Measurements from ENCODE around the gene AIRE. TPM values are rescaled to one million over a fixed set of nuclear protein-coding genes. Genes with fewer than 3 reads are reported as not detected.

AIRE gene
- polyA plus RNA-seq, 1 experiment: 0.10 TPM

DNA sequence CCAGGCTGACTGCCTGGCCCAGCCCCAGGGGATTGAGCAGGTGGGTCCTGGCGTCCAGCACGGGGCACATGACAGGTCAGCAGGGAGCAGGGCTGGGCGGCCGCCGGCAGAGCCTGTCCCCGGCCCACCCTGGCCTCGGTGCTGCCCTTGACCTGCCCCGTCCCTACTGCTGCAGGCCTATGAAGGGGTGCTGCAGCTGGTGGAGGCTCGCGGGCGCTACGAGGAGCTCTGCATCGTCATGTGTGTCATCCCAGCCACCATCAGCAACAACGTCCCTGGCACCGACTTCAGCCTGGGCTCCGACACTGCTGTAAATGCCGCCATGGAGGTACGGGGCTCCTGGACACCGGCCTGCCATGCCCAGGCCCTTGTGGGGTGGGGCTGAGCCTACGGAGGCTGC, 37.9 kb downstream of the AIRE start:
- DNase-seq (ENCODE audit: low read depth): no peak
- Histone ChIP-seq H3K36me3 (ENCODE audit: control insufficient read depth, insufficient read depth, low read length) (peaks cover 48% of the 10 kb centered on the region), H3K4me3 (ENCODE audit: low read depth, low read length) (no peak overlapping the region), H3K27me3 (ENCODE audit: control insufficient read depth, insufficient read depth, low read length) (no peaks in the 10 kb centered on the region)
- TF ChIP-seq, protein P1, sequence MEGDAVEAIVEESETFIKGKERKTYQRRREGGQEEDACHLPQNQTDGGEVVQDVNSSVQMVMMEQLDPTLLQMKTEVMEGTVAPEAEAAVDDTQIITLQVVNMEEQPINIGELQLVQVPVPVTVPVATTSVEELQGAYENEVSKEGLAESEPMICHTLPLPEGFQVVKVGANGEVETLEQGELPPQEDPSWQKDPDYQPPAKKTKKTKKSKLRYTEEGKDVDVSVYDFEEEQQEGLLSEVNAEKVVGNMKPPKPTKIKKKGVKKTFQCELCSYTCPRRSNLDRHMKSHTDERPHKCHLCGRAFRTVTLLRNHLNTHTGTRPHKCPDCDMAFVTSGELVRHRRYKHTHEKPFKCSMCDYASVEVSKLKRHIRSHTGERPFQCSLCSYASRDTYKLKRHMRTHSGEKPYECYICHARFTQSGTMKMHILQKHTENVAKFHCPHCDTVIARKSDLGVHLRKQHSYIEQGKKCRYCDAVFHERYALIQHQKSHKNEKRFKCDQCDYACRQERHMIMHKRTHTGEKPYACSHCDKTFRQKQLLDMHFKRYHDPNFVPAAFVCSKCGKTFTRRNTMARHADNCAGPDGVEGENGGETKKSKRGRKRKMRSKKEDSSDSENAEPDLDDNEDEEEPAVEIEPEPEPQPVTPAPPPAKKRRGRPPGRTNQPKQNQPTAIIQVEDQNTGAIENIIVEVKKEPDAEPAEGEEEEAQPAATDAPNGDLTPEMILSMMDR (IDR thresholded peaks at IDR 0.05; ENCODE audit: insufficient read depth, low read depth, low read length): no peak
- CTCF ChIA-PET: no interaction called here
- POLR2A ChIA-PET: no interaction called here

DNA sequence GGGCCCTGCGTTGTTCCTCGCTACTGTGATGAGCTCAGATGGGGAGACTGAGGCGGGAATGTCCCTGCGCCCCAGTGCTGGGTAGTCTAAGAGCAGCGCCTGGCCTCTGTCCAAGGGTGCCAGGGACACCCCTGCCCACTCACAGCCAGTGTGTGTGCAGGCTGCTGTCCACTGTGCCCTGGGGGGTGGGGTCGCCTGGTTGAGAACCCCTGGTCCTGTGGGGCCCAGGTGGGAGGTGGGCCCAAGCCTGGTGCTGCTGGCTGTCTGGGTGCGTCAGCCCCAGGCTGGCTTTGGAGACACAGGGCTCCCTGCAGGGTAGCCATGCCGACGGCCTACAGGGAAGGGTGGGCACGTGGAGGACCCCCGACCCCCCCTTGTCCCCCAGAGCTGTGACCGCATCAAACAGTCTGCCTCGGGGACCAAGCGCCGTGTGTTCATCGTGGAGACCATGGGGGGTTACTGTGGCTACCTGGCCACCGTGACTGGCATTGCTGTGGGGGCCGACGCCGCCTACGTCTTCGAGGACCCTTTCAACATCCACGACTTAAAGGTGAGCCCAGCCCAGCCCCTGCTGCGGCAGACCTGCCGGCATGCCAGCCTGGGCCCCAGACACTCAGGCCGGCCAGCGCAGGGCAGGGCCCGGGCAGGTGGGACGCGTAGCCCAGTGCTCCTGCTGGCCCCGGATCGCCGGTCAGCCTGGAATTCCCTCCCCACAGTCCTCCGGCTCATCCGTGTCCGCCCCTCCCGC, 38.6 kb downstream of the AIRE start:
- TF ChIP-seq, protein P1 (IDR thresholded peaks at IDR 0.05; ENCODE audit: insufficient read depth, low read depth, low read length): no peak
- POLR2A ChIA-PET: no interaction called here
- Histone ChIP-seq H3K27me3 (ENCODE audit: control insufficient read depth, insufficient read depth, low read length) (no peaks in the 10 kb centered on the region), H3K4me3 (ENCODE audit: low read depth, low read length) (no peak overlapping the region), H3K36me3 (ENCODE audit: control insufficient read depth, insufficient read depth, low read length) (peaks cover 43% of the 10 kb centered on the region)
- CTCF ChIA-PET: interaction anchor here (0.9 kb wide), 1 partner anchor 9 kb away, joined by 3 read pairs; no protein-coding TSS in a partner anchor
- DNase-seq (ENCODE audit: low read depth): no peak

DNA sequence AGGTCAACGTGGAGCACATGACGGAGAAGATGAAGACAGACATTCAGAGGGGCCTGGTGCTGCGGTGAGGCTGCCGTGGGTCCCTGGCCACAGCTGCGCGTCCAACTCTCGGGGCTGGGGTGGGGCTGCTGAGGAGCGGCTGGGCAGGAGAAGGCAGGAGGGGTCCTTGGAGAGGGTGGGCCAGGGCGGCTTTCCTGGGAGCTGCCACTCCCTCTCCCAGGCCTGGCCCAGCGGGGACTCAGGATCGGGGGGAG, 39.1 kb downstream of the AIRE start:
- Histone ChIP-seq H3K36me3 (ENCODE audit: control insufficient read depth, insufficient read depth, low read length) (peaks cover 38% of the 10 kb centered on the region), H3K4me3 (ENCODE audit: low read depth, low read length) (no peak overlapping the region), H3K27me3 (ENCODE audit: control insufficient read depth, insufficient read depth, low read length) (no peaks in the 10 kb centered on the region)
- CTCF ChIA-PET: interaction anchor here (0.9 kb wide), 1 partner anchor 9 kb away, joined by 3 read pairs; no protein-coding TSS in a partner anchor
- TF ChIP-seq, protein P1 (IDR thresholded peaks at IDR 0.05; ENCODE audit: insufficient read depth, low read depth, low read length): no peak
- no peak for DNase-seq (ENCODE audit: low read depth)
- POLR2A ChIA-PET: no interaction called here

DNA sequence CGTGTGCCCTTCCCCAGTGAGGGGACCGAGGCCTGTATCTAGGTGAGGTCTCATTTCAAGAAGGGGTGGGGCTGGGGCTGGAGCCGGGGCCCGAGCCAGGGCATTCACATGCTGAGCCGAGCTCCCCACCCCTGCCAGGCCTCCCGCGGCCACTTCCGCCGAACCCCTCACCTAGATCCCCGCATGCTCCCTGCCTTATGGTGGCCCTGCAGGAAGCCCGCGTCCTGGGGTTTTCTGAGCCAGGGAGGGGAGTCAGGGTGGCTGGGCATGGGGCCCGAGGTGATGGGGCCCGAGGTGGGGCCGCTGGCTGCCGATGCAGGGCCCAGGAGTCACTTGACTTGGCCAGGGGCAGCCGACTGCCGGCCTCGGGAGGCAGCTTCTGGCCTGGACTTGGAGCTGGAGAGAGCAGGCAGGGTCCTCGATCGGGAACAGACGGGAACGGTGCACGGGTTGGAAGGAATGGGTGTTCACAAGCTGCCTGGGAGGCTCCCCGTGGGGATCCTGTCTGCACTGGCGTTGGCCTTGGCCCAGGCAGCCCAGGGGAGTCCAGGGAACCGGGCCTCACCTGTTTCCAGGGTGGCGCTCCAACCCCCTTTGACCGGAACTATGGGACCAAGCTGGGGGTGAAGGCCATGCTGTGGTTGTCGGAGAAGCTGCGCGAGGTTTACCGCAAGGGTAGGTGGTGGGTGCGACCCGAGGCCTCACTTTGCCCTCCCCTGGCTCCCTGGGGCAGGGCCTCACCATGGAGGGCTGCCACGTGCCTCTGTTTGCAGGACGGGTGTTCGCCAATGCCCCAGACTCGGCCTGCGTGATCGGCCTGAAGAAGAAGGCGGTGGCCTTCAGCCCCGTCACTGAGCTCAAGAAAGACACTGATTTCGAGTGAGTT, 40.0 kb downstream of the AIRE start:
- peaks cover 33% of the 10 kb centered on the region for H3K36me3 ChIP-seq (ENCODE audit: control insufficient read depth, insufficient read depth, low read length)
- POLR2A ChIA-PET: no interaction called here
- no peaks in the 10 kb centered on the region for H3K27me3 ChIP-seq (ENCODE audit: control insufficient read depth, insufficient read depth, low read length)
- TF ChIP-seq, protein P1 (IDR thresholded peaks at IDR 0.05; ENCODE audit: insufficient read depth, low read depth, low read length): no peak
- no peak overlapping the region for H3K4me3 ChIP-seq (ENCODE audit: low read depth, low read length)
- no peak for DNase-seq (ENCODE audit: low read depth)
- CTCF ChIA-PET: no interaction called here

DNA sequence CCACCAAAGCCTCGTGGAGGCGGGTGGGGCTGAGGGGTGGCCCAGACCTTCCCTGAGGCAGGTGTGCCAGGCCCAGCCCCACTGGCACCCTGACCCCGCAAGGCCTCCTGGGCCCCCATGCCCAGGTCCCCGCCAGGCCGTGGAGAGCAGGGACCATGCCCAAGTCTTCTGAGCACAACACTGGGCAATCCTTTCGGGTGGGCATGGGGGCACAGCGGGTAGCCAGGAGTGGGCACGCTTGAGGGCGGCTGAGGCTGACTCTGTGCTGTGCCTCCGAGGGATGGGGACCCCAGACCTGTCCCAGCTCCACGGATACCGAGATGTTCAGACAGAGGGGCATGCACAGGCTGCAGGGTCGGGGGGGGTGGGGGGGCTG, 40.6 kb downstream of the AIRE start:
- Histone ChIP-seq H3K4me3 (ENCODE audit: low read depth, low read length) (no peak overlapping the region), H3K27me3 (ENCODE audit: control insufficient read depth, insufficient read depth, low read length) (no peaks in the 10 kb centered on the region), H3K36me3 (ENCODE audit: control insufficient read depth, insufficient read depth, low read length) (peaks cover 30% of the 10 kb centered on the region)
- CTCF ChIA-PET: no interaction called here
- TF ChIP-seq, protein P1 (IDR thresholded peaks at IDR 0.05; ENCODE audit: insufficient read depth, low read depth, low read length): no peak
- POLR2A ChIA-PET: no interaction called here
- no peak for DNase-seq (ENCODE audit: low read depth)
